GM13976 (cell line): ENCODE measurements around the gene CALY.

Experiments used
- DNase-seq: peaks from one replicate; pipeline ENCODE4 v3.0.0; 2012; ENCODE audit warnings: low spot score
- CTCF ChIP-seq: IDR thresholded peaks from 2 replicates; pipeline ENCODE4 v1.5.1; 2012; ENCODE audit warnings: borderline replicate concordance, mild to moderate bottlenecking; ENCODE audit not compliant: insufficient read depth; ENCODE audit errors: extremely low read depth, missing control alignments, control extremely low read depth
- in situ Hi-C: fragments of 300-500 bp; cut with MboI; formaldehyde crosslinking; loops from one replicate; pipeline ENCODE4 v1.12.0; 2022; ENCODE audit warnings: low sequenced_read_pairs, mixed read lengths, inconsistent platforms; ENCODE audit not compliant: unreplicated experiment

The CALY gene

GRCh38 chr10:133355266-133355665 is 18.6 kb upstream of the CALY start:
- in situ Hi-C loops = no loop called here
- no peak for DNase-seq
- no peak for TF ChIP-seq CTCF

GRCh38 chr10:133354672-133355240 is 18.1 kb upstream of the CALY start:
- no peak for DNase-seq
- TF ChIP-seq CTCF = no peak
- in situ Hi-C loops = no loop called here

GRCh38 chr10:133353988-133354605 is 17.4 kb upstream of the CALY start:
- no peak for DNase-seq

GRCh38 chr10:133353202-133353959 is 16.7 kb upstream of the CALY start:
- DNase-seq = no peak
- in situ Hi-C loops = no loop called here
- TF ChIP-seq CTCF = no peak

More at GRCh38 chr10:133353988-133354605, 17.4 kb upstream of the CALY start:
- TF ChIP-seq CTCF = no peak
- in situ Hi-C loops = no loop called here

- TF ChIP-seq CTCF = no peak
- no peak for DNase-seq
- in situ Hi-C loops = no loop called here
Observed at GRCh38 chr10:133351408-133352318, 15.0 kb upstream of the CALY start.

- in situ Hi-C loops = no loop called here
- DNase-seq = no peak
- no peak for TF ChIP-seq CTCF
Observed at GRCh38 chr10:133350950-133351329, 14.2 kb upstream of the CALY start.
